K562 (cell line): ENCODE results near the gene TTL. TPM values are rescaled to one million over a fixed set of nuclear protein-coding genes. Genes with fewer than 3 reads are reported as not detected.

Experiments used
- KLF16 ChIP-seq: IDR thresholded peaks from 2 replicates; pipeline ENCODE4 v1.6.1; 2016; ENCODE audit warnings: antibody characterized with exemption
- RFX1 ChIP-seq: fragments of 450-650 bp; IDR thresholded peaks from 2 replicates; pipeline ENCODE4 v1.6.1; 2016; ENCODE audit warnings: mild to moderate bottlenecking, moderate library complexity
- SP1 ChIP-seq: sonication (generic); formaldehyde crosslinking; IDR thresholded peaks from 2 replicates; pipeline ENCODE4 v1.8.1; 2022; ENCODE audit warnings: mild to moderate bottlenecking, missing genetic modification reagents
- SRSF7 ChIP-seq: fragments of 200-400 bp; formaldehyde crosslinking; optimal IDR thresholded peaks from 2 replicates; pipeline ENCODE3; 2017; ENCODE audit warnings: mild to moderate bottlenecking, low read depth, low read length
- ZBTB1 ChIP-seq: sonication (generic); formaldehyde crosslinking; IDR thresholded peaks from 2 replicates; pipeline ENCODE4 v1.8.1; 2023; ENCODE audit warnings: missing genetic modification reagents, low read depth, mild to moderate bottlenecking, borderline replicate concordance
- polyA plus RNA-seq, 8 experiments: library from polyadenylated mRNA; depleted of rRNA in 4 of 8; stranded (reverse) in 5 of 8; unstranded in 3 of 8; fragments of >200 nt; fragmentation: Nextera tagmentation in 2 of 8; fragmentation: Illumina TruSeq in 1 of 8; extraction: Ambion mirVana in 2 of 8; extraction: Trizol in 1 of 8; gene quantifications; 2 replicates each; pipeline versions ENCODE4 v1.2.1 to v1.2.3, GENCODE V29; 2011 to 2014; ENCODE audit warnings: inconsistent platforms in 1 of 8, missing spikeins in 1 of 8
- total RNA-seq, 7 experiments: library from RNA; depleted of rRNA in 6 of 7; stranded (reverse); fragments of >200 nt in 6 of 7; fragmentation: Illumina TruSeq in 2 of 7; extraction: Trizol in 2 of 7; gene quantifications; 2 replicates each; pipeline versions ENCODE4 v1.2.1 to v1.2.3, GENCODE V29; 2011 to 2021; ENCODE audit warnings: low replicate concordance in 1 of 7
- TF ChIP-seq, protein P1 (sequence below), 3 experiments: fragments of 200-800 bp in 1 of 3; fragments of 250-450 bp in 1 of 3; fragments of 450-650 bp in 1 of 3; sonication (Bioruptor Pico) in 1 of 3; sonication (Bioruptor generic) in 1 of 3; formaldehyde crosslinking in 1 of 3; IDR thresholded peaks; 2 replicates each; pipeline versions ENCODE4 v1.6.1 to v1.8.0; 2016 to 2022; ENCODE audit warnings: mild to moderate bottlenecking in 2 of 3, missing genetic modification characterization in 2 of 3, missing compliant biosample characterization in 1 of 3, moderate library complexity in 1 of 3
- TF ChIP-seq, protein P2 (sequence below): fragments of 450-650 bp; IDR thresholded peaks from 2 replicates; pipeline ENCODE4 v1.6.1; 2017; ENCODE audit warnings: antibody characterized with exemption, mild to moderate bottlenecking
- TF ChIP-seq, protein P3 (sequence below): fragments of 450-650 bp; IDR thresholded peaks from 2 replicates; pipeline ENCODE4 v1.6.1; 2016; ENCODE audit warnings: missing biosample characterization, missing genetic modification characterization
- TF ChIP-seq, protein P4 (sequence below): conservative IDR thresholded peaks from 2 replicates; pipeline ENCODE4 v1.6.1; 2011; ENCODE audit warnings: low read depth, mild to moderate bottlenecking, low read length; ENCODE audit not compliant: control insufficient read depth
- TF ChIP-seq, protein P5 (sequence below): fragments of 450-650 bp; IDR thresholded peaks from 2 replicates; pipeline ENCODE4 v1.6.1; 2016

Gene TTL
- total and polyA plus RNA-seq, 9 of the 15 experiments (the other 6 are each of a cell fraction or from before 2014, with no cell fraction given) = 9.4 to 54.4 (median 34.9) TPM

DNA sequence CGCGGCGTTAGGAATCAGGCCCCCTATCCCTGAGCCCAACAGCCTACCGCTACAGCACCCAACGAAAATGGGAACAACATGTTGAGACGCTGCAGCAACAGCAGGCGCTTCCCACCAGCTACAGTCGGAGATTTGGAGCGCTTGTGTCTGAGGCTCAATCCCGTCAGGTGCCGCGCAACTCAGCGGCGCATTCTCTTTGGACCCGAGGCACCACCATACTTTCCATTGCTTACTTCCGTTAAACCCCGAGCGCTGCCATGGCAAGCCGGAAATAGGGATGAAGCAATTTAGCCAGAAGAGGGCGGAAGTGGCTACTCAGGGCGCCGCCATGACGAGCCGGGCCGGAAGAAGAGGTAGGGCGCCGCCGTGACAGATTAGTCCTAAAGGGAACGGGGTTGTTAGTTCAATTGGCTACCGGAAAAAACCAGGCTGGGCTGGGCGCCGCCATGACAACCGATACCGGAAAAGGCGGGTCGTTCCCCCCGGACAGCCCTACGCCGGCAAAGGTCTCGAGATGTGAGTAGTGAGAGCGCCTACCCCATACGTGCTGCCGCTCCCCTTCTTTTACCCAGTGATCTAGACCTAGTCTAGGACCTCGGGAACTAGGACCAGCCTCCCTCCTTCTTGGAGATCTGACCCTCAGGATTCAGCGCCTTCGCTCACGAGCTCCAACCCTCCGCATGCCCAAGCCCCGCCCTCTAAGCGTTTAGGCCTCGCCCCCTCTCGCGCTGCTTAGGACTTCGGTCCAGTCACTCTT, 102.4 kb downstream of the TTL start, which contains the start of gene CHCHD5 (continued):
- TF ChIP-seq, protein P1, sequence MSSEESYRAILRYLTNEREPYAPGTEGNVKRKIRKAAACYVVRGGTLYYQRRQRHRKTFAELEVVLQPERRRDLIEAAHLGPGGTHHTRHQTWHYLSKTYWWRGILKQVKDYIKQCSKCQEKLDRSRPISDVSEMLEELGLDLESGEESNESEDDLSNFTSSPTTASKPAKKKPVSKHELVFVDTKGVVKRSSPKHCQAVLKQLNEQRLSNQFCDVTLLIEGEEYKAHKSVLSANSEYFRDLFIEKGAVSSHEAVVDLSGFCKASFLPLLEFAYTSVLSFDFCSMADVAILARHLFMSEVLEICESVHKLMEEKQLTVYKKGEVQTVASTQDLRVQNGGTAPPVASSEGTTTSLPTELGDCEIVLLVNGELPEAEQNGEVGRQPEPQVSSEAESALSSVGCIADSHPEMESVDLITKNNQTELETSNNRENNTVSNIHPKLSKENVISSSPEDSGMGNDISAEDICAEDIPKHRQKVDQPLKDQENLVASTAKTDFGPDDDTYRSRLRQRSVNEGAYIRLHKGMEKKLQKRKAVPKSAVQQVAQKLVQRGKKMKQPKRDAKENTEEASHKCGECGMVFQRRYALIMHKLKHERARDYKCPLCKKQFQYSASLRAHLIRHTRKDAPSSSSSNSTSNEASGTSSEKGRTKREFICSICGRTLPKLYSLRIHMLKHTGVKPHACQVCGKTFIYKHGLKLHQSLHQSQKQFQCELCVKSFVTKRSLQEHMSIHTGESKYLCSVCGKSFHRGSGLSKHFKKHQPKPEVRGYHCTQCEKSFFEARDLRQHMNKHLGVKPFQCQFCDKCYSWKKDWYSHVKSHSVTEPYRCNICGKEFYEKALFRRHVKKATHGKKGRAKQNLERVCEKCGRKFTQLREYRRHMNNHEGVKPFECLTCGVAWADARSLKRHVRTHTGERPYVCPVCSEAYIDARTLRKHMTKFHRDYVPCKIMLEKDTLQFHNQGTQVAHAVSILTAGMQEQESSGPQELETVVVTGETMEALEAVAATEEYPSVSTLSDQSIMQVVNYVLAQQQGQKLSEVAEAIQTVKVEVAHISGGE (CRISPR knock-in tag; IDR thresholded peaks at IDR 0.05) = peak in 2 of 3 experiments; percentile 32 to 94; a peak in 3 of 6 replicates
- TF ChIP-seq SRSF7 (no peak), KLF16 (peak; percentile 99), RFX1 (peak; percentile 96), SP1 (CRISPR knock-in tag) (peak; percentile 60), ZBTB1 (no peak; the same call in 1 of the 2 replicates)
- TF ChIP-seq, protein P2, sequence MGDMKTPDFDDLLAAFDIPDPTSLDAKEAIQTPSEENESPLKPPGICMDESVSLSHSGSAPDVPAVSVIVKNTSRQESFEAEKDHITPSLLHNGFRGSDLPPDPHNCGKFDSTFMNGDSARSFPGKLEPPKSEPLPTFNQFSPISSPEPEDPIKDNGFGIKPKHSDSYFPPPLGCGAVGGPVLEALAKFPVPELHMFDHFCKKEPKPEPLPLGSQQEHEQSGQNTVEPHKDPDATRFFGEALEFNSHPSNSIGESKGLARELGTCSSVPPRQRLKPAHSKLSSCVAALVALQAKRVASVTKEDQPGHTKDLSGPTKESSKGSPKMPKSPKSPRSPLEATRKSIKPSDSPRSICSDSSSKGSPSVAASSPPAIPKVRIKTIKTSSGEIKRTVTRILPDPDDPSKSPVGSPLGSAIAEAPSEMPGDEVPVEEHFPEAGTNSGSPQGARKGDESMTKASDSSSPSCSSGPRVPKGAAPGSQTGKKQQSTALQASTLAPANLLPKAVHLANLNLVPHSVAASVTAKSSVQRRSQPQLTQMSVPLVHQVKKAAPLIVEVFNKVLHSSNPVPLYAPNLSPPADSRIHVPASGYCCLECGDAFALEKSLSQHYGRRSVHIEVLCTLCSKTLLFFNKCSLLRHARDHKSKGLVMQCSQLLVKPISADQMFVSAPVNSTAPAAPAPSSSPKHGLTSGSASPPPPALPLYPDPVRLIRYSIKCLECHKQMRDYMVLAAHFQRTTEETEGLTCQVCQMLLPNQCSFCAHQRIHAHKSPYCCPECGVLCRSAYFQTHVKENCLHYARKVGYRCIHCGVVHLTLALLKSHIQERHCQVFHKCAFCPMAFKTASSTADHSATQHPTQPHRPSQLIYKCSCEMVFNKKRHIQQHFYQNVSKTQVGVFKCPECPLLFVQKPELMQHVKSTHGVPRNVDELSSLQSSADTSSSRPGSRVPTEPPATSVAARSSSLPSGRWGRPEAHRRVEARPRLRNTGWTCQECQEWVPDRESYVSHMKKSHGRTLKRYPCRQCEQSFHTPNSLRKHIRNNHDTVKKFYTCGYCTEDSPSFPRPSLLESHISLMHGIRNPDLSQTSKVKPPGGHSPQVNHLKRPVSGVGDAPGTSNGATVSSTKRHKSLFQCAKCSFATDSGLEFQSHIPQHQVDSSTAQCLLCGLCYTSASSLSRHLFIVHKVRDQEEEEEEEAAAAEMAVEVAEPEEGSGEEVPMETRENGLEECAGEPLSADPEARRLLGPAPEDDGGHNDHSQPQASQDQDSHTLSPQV = no peak
- TF ChIP-seq, protein P3, sequence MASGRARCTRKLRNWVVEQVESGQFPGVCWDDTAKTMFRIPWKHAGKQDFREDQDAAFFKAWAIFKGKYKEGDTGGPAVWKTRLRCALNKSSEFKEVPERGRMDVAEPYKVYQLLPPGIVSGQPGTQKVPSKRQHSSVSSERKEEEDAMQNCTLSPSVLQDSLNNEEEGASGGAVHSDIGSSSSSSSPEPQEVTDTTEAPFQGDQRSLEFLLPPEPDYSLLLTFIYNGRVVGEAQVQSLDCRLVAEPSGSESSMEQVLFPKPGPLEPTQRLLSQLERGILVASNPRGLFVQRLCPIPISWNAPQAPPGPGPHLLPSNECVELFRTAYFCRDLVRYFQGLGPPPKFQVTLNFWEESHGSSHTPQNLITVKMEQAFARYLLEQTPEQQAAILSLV (tag) = peak; percentile 75
- TF ChIP-seq, protein P4, sequence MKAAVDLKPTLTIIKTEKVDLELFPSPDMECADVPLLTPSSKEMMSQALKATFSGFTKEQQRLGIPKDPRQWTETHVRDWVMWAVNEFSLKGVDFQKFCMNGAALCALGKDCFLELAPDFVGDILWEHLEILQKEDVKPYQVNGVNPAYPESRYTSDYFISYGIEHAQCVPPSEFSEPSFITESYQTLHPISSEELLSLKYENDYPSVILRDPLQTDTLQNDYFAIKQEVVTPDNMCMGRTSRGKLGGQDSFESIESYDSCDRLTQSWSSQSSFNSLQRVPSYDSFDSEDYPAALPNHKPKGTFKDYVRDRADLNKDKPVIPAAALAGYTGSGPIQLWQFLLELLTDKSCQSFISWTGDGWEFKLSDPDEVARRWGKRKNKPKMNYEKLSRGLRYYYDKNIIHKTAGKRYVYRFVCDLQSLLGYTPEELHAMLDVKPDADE = peak; percentile 91
- TF ChIP-seq, protein P5, sequence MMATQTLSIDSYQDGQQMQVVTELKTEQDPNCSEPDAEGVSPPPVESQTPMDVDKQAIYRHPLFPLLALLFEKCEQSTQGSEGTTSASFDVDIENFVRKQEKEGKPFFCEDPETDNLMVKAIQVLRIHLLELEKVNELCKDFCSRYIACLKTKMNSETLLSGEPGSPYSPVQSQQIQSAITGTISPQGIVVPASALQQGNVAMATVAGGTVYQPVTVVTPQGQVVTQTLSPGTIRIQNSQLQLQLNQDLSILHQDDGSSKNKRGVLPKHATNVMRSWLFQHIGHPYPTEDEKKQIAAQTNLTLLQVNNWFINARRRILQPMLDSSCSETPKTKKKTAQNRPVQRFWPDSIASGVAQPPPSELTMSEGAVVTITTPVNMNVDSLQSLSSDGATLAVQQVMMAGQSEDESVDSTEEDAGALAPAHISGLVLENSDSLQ = peak; percentile 80
